ENCODE measurements around the gene PTPRG.

PTPRG gene

GRCh38 chr3:61624300-61624699, 62.9 kb downstream of the PTPRG start:
- no peak for DNase-seq

GRCh38 chr3:61625429-61625828, 64.1 kb downstream of the PTPRG start:
- DNase-seq: no peak

- no peak for DNase-seq
Observed at GRCh38 chr3:61626484-61626883, 65.1 kb downstream of the PTPRG start.

- DNase-seq: no peak
Observed at GRCh38 chr3:61627768-61628185, 66.4 kb downstream of the PTPRG start.

GRCh38 chr3:61628636-61629035, 67.3 kb downstream of the PTPRG start:
- no peak for DNase-seq

- DNase-seq: no peak
Observed at GRCh38 chr3:61629442-61629841, 68.1 kb downstream of the PTPRG start.

GRCh38 chr3:61631108-61631769, 69.9 kb downstream of the PTPRG start:
- DNase-seq: no peak

- DNase-seq: no peak
Observed at GRCh38 chr3:61632568-61633175, 71.3 kb downstream of the PTPRG start.

- no peak for DNase-seq
Observed at GRCh38 chr3:61634678-61635077, 73.3 kb downstream of the PTPRG start.

- no peak for DNase-seq
Observed at GRCh38 chr3:61637088-61638051, 76.0 kb downstream of the PTPRG start.

GRCh38 chr3:61638741-61639140, 77.4 kb downstream of the PTPRG start:
- no peak for DNase-seq

- no peak for DNase-seq
Observed at GRCh38 chr3:61639991-61640390, 78.6 kb downstream of the PTPRG start.

GRCh38 chr3:61645148-61645547, 83.8 kb downstream of the PTPRG start:
- DNase-seq: no peak

- DNase-seq: no peak
Observed at GRCh38 chr3:61646360-61646759, 85.0 kb downstream of the PTPRG start.

GRCh38 chr3:61646851-61647525, 85.6 kb downstream of the PTPRG start:
- DNase-seq: no peak

GRCh38 chr3:61648481-61648880, 87.1 kb downstream of the PTPRG start:
- no peak for DNase-seq

- no peak for DNase-seq
Observed at GRCh38 chr3:61649381-61650170, 88.2 kb downstream of the PTPRG start.

GRCh38 chr3:61650276-61650675, 88.9 kb downstream of the PTPRG start:
- no peak for DNase-seq

GRCh38 chr3:61650719-61651410, 89.5 kb downstream of the PTPRG start:
- DNase-seq: no peak

GRCh38 chr3:61657689-61658088, 96.3 kb downstream of the PTPRG start:
- no peak for DNase-seq

- no peak for DNase-seq
Observed at GRCh38 chr3:61662861-61663260, 101.5 kb downstream of the PTPRG start.

Data from NCI-H510A treated with DMSO at 0.1 percent for 48 hours (cell line).